Measurements from ENCODE around the gene GAPDH.
"Not testable (repeated sequence)": the region's sequence is repeated elsewhere in the genome, so short reads cannot be mapped to it uniquely, and the experiment has no call there.

The GAPDH gene

DNA sequence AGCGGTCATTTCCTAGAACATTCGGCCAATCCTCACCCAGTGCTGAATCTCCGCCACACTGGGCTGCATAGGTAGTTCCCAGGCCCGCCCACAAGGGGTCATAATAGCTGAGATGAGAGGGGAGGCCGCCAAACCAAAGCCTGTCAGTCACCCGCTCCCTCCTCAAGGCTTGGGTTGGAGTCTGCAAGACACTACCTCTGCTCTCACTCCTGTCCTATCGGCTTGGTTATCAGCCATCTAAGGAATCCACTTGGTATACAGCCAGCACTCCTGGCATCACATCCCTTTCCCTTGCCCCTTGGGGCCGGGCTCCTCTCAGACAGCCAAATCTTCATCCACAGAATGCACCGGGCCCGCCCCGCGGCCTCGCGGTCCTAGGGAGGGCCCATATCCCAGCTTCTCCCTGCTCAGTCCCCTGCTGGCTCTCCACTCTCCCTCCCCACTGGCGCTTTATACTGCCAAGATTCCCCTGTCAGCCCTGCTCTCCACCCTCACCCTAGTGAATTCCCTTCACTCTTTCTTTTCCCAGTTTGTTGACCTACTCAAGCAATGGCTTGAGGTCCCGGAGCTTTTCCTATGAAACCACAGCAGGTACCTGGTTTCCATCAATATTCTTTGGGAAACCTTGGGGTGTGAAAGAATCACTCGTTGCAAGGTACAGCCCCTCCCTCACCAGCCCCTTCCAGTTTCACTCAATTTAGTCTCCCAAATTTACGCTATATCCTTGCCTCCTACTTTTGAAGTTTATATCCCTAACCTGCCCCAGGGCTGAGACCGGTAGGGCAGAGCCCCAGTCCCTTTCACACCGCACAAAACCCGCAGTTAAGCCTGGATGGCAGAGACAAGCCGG lies 20.1 kb downstream of the GAPDH start:
- no peaks in the 10 kb centered on the region for H3K9me3 Mint-ChIP-seq
- H3K4me1 Mint-ChIP-seq (ENCODE audit: low read depth) = peaks cover 67% of the 10 kb centered on the region
- peaks cover 70% of the 10 kb centered on the region for H3K36me3 Mint-ChIP-seq (ENCODE audit: low read depth)
- H3K27me3 Mint-ChIP-seq = no peaks in the 10 kb centered on the region
- H3K4me3 Mint-ChIP-seq = peak overlapping the region; percentile 83
- intact Hi-C loops (cut with micrococcal nuclease) = no loop called here
- H3K27ac Mint-ChIP-seq = peak overlapping the region; percentile 84

DNA sequence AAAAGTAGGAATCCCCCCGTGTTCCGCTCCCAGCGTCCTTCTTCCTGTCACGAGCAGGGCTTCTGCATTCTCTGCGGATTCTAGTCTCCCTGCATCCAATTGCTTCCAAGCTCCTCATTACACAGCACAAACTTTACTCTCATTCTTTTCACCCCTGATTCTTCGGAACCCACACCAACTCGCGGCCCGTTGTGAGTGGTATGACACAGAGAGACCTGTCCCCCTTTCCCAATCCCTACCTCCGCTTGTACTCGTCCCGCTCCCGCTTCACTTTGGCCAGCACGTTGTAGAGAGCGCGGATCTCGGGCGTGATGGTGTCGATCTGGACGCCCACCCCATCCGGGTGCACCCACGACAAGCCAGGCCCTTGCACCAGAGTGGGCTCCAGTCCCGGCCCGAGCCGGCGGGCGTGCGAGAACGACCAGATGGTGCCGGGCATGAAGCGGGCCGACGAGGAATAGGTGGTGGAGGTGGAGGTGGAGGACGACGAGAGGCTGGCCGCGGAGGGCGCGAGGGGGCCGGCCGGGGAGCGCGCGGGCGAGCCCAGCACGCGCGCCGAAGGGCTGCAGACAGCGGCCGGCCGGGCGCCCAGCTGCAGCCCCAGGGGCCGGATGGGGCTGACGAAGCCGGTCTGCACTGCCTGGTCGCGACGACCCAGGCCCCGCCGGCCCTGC lies 20.8 kb downstream of the GAPDH start:
- peaks cover 70% of the 10 kb centered on the region for H3K36me3 Mint-ChIP-seq (ENCODE audit: low read depth)
- peaks cover 60% of the 10 kb centered on the region for H3K4me1 Mint-ChIP-seq (ENCODE audit: low read depth)
- H3K27ac Mint-ChIP-seq = peak overlapping the region; percentile 84
- peak overlapping the region; percentile 83 for H3K4me3 Mint-ChIP-seq
- no peaks in the 10 kb centered on the region for H3K27me3 Mint-ChIP-seq
- intact Hi-C loops (cut with micrococcal nuclease) = no loop called here
- no peaks in the 10 kb centered on the region for H3K9me3 Mint-ChIP-seq

DNA sequence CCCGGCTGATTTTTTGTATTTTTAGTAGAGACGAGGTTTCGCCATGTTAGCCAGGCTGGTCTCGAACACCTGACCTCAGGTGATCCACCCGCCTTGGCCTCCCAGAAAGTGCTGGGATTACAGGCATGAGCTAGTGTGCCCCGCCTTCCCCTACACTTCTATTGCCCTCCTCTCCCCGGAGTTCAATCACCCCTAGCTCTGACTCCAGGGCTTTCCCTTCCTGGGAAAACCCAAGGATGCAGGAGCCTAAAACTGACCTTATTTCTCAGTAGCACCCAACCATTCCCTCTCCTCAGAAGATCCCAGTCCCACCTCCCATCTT lies 22.1 kb downstream of the GAPDH start:
- H3K27me3 Mint-ChIP-seq; H3K9me3 Mint-ChIP-seq; intact Hi-C loops (cut with micrococcal nuclease): not testable (repeated sequence)
- H3K36me3 Mint-ChIP-seq (ENCODE audit: low read depth) = peaks cover 71% of the 10 kb centered on the region
- peak overlapping the region; percentile 83 for H3K4me3 Mint-ChIP-seq
- peak overlapping the region; percentile 84 for H3K27ac Mint-ChIP-seq
- peaks cover 47% of the 10 kb centered on the region for H3K4me1 Mint-ChIP-seq (ENCODE audit: low read depth)

DNA sequence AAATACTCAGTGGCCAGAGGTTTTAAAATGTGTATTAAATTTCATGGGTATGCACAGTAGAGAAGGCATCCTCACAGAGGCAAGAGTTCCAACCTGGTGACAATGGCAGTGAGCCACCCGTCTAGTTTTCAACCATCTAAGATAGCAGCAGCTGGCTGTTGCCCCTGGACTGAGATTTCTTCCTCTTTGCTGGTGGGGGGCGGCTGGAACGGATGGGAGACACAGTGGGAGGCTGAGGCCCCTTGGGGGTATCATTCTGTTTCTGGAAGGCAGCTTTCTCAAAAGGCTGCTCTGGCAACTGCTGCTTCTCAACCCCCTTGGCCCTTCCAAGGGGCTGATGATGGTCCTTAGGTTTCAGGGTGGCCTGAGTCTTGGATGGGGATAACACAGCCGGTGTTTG lies 22.5 kb downstream of the GAPDH start:
- H3K27ac Mint-ChIP-seq = peak overlapping the region; percentile 84
- H3K9me3 Mint-ChIP-seq = no peaks in the 10 kb centered on the region
- H3K4me1 Mint-ChIP-seq (ENCODE audit: low read depth) = peaks cover 43% of the 10 kb centered on the region
- peaks cover 72% of the 10 kb centered on the region for H3K36me3 Mint-ChIP-seq (ENCODE audit: low read depth)
- no peak overlapping the region for H3K4me3 Mint-ChIP-seq
- H3K27me3 Mint-ChIP-seq = no peaks in the 10 kb centered on the region
- intact Hi-C loops (cut with micrococcal nuclease) = no loop called here

DNA sequence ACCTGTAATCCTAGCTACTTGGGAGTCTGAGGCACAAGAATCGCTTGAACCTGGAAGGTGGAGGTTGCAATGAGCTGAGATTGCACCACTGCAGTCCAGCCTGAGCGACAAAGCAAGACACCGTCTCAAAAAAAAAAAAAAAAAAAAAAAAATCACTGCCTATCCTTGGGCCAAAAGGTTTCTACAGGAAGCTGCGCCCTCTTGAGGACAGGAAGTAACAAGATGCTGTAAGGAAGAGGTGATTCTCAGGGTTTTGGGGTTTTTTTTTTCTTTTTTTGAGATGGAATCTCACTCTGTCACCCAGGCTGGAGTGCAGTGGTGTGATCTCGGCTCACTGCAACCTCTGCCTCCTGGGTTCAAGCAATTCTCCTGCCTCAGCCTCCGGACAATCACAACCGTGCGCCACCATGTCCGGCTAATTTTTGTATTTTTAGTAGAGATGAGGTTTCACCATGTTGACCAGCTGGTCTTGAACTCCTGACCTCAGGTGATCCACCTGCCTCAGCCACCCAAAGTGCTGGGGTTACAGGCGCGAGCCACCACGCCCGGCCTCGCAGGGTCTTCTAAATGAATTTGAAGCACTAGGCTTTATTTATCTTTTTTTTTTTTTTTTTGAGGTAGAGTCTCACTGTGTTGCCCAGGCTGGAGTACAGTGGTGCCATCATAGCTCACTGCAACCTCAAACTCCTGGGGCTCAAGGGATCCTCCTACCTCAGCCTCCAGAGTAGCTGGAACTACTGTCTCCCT lies 23.9 kb downstream of the GAPDH start:
- Mint-ChIP-seq H3K36me3 (ENCODE audit: low read depth) (peaks cover 74% of the 10 kb centered on the region), H3K4me1 (ENCODE audit: low read depth) (peaks cover 36% of the 10 kb centered on the region)
- H3K9me3 Mint-ChIP-seq; H3K4me3 Mint-ChIP-seq; H3K27me3 Mint-ChIP-seq; H3K27ac Mint-ChIP-seq; intact Hi-C loops (cut with micrococcal nuclease): not testable (repeated sequence)

DNA sequence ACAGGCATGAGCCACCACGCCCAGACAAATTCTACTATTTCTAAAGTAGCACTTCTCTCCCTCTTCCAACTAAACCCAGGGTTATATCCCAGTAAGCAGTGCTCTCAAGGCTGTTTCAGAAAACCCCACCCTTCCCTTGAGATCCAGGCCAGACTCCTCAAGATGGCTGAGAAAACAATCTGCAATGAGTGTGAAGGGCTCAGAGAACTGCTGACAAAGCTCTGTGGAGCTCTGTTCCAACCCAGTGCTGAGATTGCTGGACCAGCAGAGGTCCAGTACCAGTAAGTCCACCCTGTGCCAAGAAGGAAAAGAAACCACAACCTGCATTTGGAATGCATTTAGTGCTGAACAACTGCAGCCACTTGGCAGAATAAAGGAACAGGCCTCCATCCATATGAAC lies 25.2 kb downstream of the GAPDH start:
- Mint-ChIP-seq H3K4me1 (ENCODE audit: low read depth) (peaks cover 32% of the 10 kb centered on the region), H3K27me3 (no peaks in the 10 kb centered on the region), H3K36me3 (ENCODE audit: low read depth) (peaks cover 76% of the 10 kb centered on the region), H3K9me3 (no peaks in the 10 kb centered on the region), H3K4me3 (no peak overlapping the region), H3K27ac (no peak overlapping the region)
- intact Hi-C loops (cut with micrococcal nuclease) = no loop called here

DNA sequence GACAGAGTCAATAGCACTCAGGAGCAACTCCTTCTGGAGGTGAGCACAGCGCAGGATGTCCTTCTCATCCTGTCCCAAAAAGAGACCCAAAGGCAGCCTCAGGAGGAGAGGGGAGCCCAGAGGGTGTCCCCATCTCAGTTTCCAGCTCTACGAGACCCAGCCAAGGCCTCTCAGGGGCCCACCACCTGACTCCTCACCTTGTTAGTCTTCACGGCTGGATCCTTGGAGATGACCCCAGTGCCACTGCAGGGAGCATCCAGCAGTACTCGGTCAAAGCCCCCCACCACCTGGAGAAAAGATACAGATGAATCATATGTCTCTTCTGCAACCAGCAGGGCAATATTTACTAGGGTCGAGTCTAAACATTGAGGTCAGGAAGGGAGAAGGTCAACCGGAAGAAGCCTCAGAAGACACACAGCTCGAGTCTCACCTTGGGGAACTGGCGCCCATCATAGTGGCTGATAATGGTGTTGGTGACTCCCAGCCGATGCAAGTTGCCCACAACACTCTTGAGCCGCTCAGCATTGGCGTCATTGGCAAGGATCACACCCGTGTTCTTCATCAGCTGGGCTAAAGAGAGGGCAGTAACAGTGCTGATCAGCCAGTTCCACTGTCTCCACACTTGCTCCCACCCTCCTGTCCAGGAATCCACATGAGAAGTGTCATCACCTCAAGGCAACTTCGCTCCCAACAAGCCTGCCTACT lies 26.3 kb downstream of the GAPDH start:
- peaks cover 79% of the 10 kb centered on the region for H3K36me3 Mint-ChIP-seq (ENCODE audit: low read depth)
- peaks cover 25% of the 10 kb centered on the region for H3K4me1 Mint-ChIP-seq (ENCODE audit: low read depth)
- H3K27ac Mint-ChIP-seq = no peak overlapping the region
- no peaks in the 10 kb centered on the region for H3K9me3 Mint-ChIP-seq
- no peak overlapping the region for H3K4me3 Mint-ChIP-seq
- intact Hi-C loops (cut with micrococcal nuclease) = no loop called here
- H3K27me3 Mint-ChIP-seq = no peaks in the 10 kb centered on the region

DNA sequence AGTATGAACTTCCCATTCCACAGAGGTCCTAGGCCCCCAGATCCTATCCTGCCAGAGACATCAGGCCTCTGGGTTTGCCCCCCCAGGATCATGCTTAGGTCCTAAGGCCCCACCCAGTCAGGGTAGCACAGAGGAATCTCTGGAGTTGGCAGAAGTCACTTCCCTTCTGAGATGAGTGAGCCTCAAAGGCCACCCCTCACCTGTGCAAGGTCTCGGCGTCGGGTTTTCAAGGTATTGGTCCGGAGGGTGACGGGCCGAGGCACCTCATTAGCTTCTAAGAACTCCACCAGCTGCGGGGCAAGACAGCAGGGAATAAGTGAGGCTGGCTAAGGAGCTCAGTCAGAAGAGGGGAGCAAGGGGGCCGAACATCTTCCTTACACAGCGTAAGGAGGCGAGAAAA lies 28.6 kb downstream of the GAPDH start:
- Mint-ChIP-seq H3K9me3 (no peaks in the 10 kb centered on the region), H3K4me3 (no peak overlapping the region), H3K4me1 (ENCODE audit: low read depth) (peaks cover 34% of the 10 kb centered on the region), H3K27me3 (no peaks in the 10 kb centered on the region), H3K27ac (no peak overlapping the region), H3K36me3 (ENCODE audit: low read depth) (peaks cover 90% of the 10 kb centered on the region)
- intact Hi-C loops (cut with micrococcal nuclease) = no loop called here

DNA sequence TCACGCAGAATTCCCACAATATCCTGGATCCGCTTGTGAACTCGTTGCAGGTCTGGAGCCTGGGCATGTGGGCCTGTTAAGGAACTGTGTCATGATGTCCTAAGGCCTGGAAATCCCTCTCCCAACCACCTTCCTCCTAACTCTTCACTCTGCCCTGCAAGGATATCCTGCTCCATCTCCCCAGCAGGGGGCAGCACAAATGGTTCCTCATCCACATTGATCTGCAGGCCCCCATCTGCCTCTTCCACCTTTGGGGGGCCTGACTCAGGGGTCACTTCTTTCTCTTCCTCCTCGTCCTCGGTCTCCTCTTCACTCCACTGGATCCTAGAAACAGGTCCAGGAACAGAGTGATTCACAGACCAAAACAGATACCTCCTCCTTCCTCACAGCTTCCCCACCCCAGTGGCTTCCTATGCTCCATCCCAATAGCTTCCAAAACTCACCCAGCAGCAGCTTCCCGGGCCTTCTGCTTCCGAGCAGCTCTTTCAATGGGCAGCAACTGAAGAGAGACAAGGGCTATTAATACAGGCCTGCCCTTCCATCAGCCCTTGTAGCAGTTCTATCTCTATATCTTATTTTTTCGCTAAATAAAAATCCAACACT lies 29.2 kb downstream of the GAPDH start:
- Mint-ChIP-seq H3K9me3 (no peaks in the 10 kb centered on the region), H3K27ac (no peak overlapping the region), H3K27me3 (no peaks in the 10 kb centered on the region), H3K4me1 (ENCODE audit: low read depth) (peaks cover 37% of the 10 kb centered on the region), H3K4me3 (no peak overlapping the region), H3K36me3 (ENCODE audit: low read depth) (peaks cover 97% of the 10 kb centered on the region)
- intact Hi-C loops (cut with micrococcal nuclease) = no loop called here

DNA sequence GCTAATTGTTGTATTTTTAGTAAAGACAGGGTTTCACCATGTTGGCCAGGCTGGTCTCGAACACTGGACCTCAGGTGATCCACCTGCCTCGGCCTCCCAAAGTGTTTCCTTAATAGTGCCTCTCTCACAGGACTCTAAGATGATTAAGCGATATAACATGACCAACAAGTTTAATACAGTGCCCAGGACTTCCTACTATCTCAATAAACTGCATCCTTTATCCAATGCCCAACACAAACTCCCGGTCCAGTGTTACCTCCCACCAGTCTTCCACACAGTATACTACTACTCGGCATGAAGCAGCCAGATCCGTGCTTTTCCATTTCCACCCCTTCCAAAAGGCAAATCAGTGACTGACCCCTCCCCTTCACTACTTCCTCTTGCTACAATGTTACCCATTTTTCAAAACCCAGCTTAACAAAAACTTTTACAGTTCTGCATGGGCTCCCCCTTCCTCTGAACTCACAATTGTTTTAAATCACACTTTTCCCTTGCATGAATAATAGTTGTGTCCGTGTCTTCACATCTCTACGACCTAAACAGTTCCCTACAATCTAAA lies 32.9 kb downstream of the GAPDH start:
- intact Hi-C loops (cut with micrococcal nuclease) = no loop called here
- Mint-ChIP-seq H3K4me3 (peak overlapping the region; percentile 95), H3K27ac (peak overlapping the region; percentile 90), H3K9me3 (no peaks in the 10 kb centered on the region), H3K27me3 (no peaks in the 10 kb centered on the region), H3K4me1 (ENCODE audit: low read depth) (peaks cover 55% of the 10 kb centered on the region), H3K36me3 (ENCODE audit: low read depth) (peaks cover 95% of the 10 kb centered on the region)

DNA sequence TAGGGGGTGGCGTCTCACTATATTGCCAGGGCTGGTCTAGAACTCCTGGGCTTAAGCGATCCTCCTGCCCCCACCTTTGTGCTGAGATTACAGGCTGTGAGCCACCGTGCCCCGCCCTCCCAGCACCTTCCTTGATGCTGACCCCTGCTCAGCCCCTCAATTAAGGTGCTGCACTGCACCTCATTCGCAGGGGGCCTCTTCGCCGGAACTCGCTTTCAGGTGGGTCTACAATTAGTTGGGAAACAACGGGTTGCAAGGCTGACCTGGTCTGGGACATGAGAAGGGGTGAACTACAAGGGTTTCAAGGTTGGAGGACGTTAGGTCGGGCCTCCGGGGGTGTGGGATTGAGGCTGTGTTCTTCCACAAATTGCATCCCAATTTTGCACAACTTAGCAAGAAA lies 35.0 kb downstream of the GAPDH start:
- peaks cover 42% of the 10 kb centered on the region for H3K4me1 Mint-ChIP-seq (ENCODE audit: low read depth)
- intact Hi-C loops (cut with micrococcal nuclease) = no loop called here
- H3K9me3 Mint-ChIP-seq = no peaks in the 10 kb centered on the region
- H3K27me3 Mint-ChIP-seq = no peaks in the 10 kb centered on the region
- peak overlapping the region; percentile 95 for H3K4me3 Mint-ChIP-seq
- H3K27ac Mint-ChIP-seq = peak overlapping the region; percentile 90
- peaks cover 96% of the 10 kb centered on the region for H3K36me3 Mint-ChIP-seq (ENCODE audit: low read depth)

DNA sequence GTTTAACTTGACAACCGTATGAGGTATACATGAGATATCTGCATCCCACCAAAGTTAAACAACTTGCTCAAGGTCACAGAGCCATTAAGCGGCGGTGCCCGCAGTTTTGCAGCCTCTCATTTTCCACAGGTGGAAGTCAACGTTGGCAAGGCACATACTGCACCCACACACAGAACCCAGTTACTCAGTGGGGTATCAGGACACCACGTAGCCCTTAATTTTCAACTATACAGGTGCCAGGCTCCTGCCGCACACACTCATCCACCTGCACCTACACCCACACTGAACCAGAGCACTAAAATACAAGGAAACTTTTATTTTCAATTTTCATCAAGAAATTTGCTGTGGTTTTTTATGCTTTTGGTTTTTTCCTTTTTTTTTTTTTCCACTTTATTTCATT lies 35.5 kb downstream of the GAPDH start:
- Mint-ChIP-seq H3K4me3 (no peak overlapping the region), H3K36me3 (ENCODE audit: low read depth) (peaks cover 96% of the 10 kb centered on the region), H3K4me1 (ENCODE audit: low read depth) (peaks cover 42% of the 10 kb centered on the region), H3K27ac (no peak overlapping the region), H3K9me3 (no peaks in the 10 kb centered on the region), H3K27me3 (no peaks in the 10 kb centered on the region)
- intact Hi-C loops (cut with micrococcal nuclease) = no loop called here

DNA sequence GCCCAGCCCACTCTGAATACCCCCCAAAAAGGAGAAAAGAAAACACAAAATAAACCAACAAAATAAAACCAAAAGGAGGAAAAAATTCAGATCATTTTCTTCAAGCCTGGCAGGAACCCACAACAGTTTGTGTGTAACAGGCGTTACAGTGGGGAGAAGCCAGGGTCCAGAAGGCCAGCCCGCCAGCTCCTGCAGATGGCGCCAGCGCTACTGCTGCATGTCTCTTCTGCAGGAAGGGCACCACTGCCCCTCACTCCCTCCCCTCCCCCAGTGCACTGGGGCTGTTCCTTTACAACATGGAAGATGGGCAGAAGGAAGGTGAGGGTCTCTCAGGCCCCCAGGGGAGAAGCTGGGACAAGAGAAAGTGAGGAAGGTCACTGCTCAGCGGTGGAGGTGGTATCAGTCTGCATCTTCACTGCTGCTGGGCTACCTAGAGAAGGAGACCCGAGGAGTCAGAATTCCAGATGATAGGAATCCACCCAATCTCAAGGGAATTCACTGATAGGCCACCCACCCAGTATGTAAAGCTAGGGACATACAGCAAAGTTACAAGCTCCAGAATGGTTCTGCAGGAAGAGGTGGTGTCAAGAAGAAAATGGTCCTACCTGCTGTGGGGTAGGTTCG lies 36.1 kb downstream of the GAPDH start:
- peaks cover 42% of the 10 kb centered on the region for H3K4me1 Mint-ChIP-seq (ENCODE audit: low read depth)
- no peaks in the 10 kb centered on the region for H3K9me3 Mint-ChIP-seq
- H3K27me3 Mint-ChIP-seq = no peaks in the 10 kb centered on the region
- intact Hi-C loops (cut with micrococcal nuclease) = no loop called here
- H3K36me3 Mint-ChIP-seq (ENCODE audit: low read depth) = peaks cover 96% of the 10 kb centered on the region
- H3K27ac Mint-ChIP-seq = no peak overlapping the region
- H3K4me3 Mint-ChIP-seq = no peak overlapping the region

All from dendritic cell treated with granulocyte-macrophage colony-stimulating factor and Interleukin-4, amounts not matched to agents 40 ng/mL and 50 ng/mL, for 4 days (primary cell).